ENCODE data around the gene CPOX.

The CPOX gene

GRCh38 chr3:98594628-98595324 lies 1.4 kb upstream of the CPOX start:
- no peak for DNase-seq

- DNase-seq: no peak
These were observed 971 bp downstream of the CPOX start for GRCh38 chr3:98592345-98592935.

DNA sequence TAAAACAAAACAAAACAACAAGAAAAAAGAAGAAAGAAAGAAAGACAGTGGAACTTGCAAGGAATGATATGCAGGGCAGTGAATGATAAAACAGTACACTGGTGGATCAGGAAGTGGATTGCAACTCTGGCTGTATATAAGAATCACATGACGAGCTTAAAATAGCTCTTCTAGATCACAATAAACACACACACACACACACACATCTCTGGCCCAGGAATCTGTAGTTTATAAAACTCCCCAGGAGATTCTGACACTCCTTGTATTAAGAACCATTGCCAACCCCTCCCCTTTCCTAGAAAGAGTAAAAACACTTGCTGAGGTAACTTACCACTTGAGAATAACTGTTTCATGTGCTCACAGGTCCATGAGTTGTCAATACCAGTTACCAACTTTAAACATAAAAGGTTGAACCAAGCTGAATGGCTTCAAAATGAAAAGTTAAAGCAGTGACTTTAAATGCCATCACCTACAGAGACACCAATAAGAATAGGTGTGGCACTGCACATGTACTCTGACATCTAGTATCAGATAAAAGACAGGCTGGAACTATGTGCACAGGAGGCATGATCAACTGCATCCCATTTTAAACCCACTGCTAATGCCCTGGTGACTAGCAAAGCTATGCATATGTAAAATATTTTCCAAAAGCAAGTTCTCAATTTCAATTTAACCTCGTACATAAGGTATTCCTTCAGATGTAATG lies 3.9 kb downstream of the CPOX start:
- DNase-seq: no peak

DNA sequence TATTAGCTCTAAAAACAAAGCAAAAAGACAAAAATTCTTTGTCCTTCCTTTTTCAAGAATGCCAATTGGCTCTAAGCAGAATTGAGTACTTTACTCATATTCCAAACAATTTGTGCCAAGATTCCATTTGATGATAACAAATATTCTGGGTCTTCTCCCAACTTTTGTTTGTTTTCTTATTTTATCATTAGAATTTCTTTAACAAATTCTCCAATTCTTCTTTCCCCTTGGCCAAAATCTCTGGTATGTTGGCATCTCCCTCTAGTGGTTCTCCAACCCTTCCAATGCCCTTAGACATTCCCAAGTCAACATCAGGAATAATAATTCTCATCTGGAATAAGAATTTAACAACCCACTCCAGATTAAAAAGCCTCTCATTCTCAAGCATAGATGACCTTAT lies 5.3 kb downstream of the CPOX start:
- no peak for DNase-seq

GRCh38 chr3:98587654-98588053 lies 5.8 kb downstream of the CPOX start:
- DNase-seq: no peak

DNA sequence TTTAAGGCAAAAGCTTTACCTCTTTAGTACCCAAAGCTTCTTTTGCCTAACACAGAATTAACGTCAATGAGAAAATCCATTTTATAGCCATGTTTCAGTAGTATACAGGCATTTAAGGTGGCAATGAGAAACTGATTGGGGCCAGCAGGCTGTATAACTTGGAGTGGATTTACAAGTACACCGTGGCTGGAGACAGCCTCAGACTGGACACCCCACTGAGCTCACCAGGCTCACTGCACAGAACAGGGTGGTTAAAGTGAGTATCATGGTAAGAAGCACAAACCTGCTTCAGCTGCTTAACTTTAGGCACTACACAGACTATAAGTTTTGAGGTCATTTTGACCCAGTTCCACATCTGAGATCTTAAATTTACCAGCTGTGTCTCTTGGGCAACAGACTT lies 8.9 kb downstream of the CPOX start:
- no peak for DNase-seq

GRCh38 chr3:98583766-98584165 lies 9.6 kb downstream of the CPOX start:
- no peak for DNase-seq

DNA sequence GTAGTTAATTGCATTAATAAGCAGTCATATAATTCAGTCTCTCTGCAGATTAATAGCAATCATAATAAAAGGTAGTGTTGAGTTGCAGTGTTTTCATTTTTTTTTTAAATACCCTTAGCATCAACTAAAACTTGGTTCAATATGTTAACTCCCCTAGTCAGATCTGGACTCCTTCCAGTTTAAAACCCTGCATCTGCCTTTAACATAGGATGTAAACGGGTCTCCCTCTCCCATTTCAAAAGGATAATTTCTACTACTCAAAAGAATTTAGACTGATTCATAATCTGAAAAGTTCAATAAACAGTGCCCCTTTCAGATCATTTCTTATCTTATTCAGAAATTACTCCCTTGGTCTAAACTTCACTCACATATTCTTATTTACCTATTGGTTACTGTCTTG lies 11.4 kb downstream of the CPOX start:
- DNase-seq: no peak

GRCh38 chr3:98581474-98581873 lies 11.9 kb downstream of the CPOX start:
- DNase-seq: no peak

DNA sequence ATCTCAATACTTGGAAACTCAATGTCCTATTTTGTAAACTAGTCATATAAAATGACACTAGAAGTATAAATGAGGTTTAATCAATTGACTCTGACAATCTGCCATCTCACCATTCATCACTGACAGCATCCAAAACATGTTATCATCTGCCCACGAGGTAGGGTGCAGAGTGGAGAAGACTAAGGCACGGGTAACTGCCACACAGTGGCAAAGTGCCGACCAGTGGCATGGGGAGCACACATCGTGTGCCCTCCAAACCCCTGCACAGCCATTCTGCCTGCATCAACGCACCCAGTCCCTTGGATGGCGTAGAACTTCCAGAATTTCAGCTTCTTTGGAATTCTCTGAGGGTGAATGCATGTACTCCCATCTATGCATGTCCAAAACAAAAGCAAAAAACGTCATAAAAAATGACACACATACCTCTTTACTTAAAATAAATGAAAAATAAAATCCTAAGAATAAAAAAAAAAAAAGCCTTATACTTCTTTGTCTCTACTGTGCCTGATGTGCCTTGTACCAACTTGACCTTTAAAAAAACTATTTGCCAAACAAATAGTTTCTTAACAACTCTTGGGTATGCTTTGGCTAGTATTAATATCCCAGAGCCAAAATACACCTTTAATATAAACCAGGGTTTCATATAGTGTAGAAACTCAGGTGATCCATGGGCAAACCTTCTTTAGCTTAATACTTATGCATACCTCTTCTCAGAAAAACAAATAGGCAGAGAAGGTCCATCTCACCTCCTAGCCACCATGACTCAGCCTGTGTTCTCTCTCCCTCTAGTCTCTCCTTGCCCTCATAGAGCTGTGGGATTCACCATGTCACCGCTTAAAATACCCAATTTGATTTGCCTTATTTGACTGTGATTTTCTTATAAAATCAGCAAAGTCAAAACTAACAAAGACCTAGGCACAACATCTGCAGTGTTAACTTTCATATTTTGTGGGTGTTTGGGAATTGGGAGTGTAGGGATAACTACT lies 12.7 kb downstream of the CPOX start:
- DNase-seq: no peak

DNA sequence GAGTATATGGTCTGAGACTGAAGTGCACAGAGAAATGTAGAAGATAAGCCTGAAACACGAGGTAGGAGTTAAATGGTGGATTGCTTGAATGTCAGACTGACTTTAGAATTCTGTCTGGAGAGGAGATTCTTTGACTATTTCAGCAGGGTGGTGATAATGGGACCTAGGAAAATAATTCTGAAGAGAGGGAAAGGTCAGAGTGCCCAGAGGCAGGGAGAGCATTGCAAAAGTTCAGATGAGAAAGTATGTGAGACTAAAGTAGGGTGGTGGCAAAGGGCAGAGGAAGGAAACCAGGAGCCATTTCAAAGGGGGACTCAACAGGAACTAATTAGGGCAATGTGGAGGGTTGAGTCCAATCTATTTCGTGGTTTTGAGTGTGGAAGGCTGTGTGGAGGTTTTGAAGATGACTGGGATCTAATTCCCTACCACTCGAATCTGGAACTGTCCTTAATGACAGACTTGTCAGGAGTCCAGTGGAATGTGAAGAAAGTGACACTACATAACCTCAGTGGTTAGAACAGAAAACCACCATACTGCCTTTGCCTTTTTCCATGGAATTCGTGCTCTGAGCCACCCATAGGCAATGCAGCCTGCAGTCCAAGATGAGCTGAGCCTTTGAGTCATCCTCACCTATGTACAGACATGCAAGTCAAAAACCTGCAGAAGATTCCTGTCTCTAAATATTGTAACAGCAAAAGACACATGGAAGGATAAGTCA lies 16.1 kb downstream of the CPOX start:
- DNase-seq: no peak

- DNase-seq: peak; percentile 43 to 57
These were observed 19.3 kb downstream of the CPOX start for GRCh38 chr3:98574132-98574531.

GRCh38 chr3:98573181-98573728 lies 20.2 kb downstream of the CPOX start:
- no peak for DNase-seq

DNA sequence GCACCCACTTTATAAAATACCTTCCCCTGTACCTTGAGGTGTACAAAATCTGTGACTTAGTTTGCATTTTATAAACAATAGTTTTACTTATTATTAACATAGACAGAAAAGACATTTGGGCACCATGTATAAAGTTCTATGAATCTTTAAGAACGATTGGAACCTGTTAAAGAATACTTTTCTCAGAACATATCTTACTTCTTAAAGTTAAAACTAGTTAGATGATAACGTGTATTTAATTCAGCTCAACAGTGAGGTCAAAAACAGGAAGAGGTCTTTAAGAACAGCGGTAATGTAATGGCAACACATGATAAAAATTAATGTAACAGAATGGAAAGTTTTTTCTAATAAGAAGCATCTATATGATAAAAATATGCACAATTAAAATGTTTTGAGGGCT lies 25.0 kb downstream of the CPOX start:
- no peak for DNase-seq

GRCh38 chr3:98567666-98568270 lies 25.6 kb downstream of the CPOX start:
- no peak for DNase-seq

DNA sequence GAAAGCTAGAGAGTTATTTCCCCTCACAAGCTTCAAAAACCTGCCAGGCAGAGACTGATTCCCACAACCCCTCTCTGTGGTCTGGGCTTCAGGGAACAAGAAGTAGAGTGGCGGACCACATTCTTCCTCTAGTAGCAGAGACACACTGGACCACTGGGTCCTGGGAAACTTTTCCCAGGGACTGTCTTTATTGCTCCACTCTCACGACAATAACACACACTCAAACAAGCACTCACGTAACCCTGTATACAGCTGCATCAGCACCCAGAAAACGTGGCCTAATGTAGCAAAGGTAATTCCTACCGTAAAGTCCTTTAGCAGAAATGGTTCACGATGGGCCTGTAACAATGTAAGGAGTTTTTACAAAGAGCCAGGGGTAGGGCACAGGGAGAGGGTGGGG lies 27.6 kb downstream of the CPOX start:
- DNase-seq: no peak

GRCh38 chr3:98565237-98565643 lies 28.2 kb downstream of the CPOX start:
- no peak for DNase-seq

GRCh38 chr3:98564282-98565005 lies 29.0 kb downstream of the CPOX start:
- DNase-seq: no peak

DNA sequence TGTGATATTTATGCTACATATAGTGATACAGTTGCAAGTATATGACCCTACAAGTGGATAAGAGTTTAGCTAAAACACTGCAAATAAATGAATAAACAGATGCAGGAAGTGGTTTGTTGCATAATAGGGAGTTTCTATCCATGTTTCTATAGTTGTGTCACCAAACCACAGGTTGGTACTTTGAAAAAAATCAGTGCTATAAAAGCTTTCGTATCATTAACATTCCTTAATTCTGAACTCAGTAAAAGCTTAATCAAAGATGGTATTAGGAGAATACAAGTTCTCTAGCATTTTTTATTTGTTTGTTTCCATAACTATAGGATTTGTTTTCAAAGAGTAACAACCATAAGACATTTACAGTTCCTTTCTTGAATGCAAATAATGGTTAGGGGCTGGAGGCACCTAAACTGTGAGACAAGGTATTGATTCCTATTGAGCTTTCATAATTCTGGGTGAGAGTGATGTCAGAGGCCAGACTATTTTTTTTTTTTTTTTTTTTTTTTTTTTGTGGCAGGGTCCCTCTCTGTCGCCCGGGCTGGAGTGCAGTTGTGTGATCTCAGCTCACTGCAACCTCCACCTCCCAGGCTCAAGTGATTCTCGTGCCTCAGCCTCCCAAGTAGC lies 29.6 kb downstream of the CPOX start:
- no peak for DNase-seq

- DNase-seq: no peak
These were observed 31.5 kb downstream of the CPOX start for GRCh38 chr3:98561727-98562521.
